Motor neuron (in vitro differentiated cells): ENCODE data around the gene NEK8. TPM values are rescaled to one million over a fixed set of nuclear protein-coding genes. Genes with fewer than 3 reads are reported as not detected.

Experiments used
- ATAC-seq, 8 experiments: fragments of 200-7000 bp; cut with Tn5 transposase; replicated peaks in 6 of 8; 2 replicates each; pipeline ENCODE4 v1.8.0; 2021; ENCODE audit warnings: mild to moderate bottlenecking in 8 of 8, moderate library complexity in 8 of 8
- H3K27ac ChIP-seq, 2 donors: fragments of 250-450 bp; sonication (Bioruptor Pico); 2 replicates each; pipeline ENCODE4 v1.9.0; 2021; ENCODE audit warnings: antibody characterized with exemption in 2 of 2, mild to moderate bottlenecking in 2 of 2, moderate library complexity in 1 of 2
- H3K4me1 ChIP-seq, 2 donors: fragments of 250-450 bp; sonication (Bioruptor Pico); replicated peaks in 1 of 2; 2 replicates each; pipeline ENCODE4 v1.6.1; 2021; ENCODE audit warnings: antibody characterized with exemption in 2 of 2, mild to moderate bottlenecking in 2 of 2, moderate library complexity in 1 of 2
- H3K4me3 ChIP-seq, 5 donors: fragments of 250-450 bp; sonication (Bioruptor Pico); 2 replicates each; pipeline ENCODE4 v1.9.0; 2021; ENCODE audit warnings: antibody characterized with exemption in 5 of 5, mild to moderate bottlenecking in 5 of 5, moderate library complexity in 4 of 5
- WGBS, 10 experiments: fragments of 450-650 bp; shearing (Covaris generic); methylation state at CpG; one replicate each; pipeline ENCODE4 v1.0.0; 2022; 5-methylcytosine and 5-hydroxymethylcytosine counted together
- in situ Hi-C, 9 experiments: fragments of 400-800 bp; cut with MboI; loops; one replicate each; pipeline ENCODE4 v1.15.0; 2021; ENCODE audit warnings: low sequenced_read_pairs in 9 of 9, low pct_unique_long_range_greater_than_20kb in 2 of 9; ENCODE audit not compliant: unreplicated experiment in 9 of 9
- total RNA-seq, 8 experiments: library from RNA; unstranded; fragments of 300-600 nt; gene quantifications; 2 replicates each; pipeline versions ENCODE4 v1.2.3 to v1.2.4, GENCODE V29; 2022

Gene NEK8
- total RNA-seq, 8 experiments from 2014 or later = 1.6 to 9.2 (median 3.2) TPM

DNA sequence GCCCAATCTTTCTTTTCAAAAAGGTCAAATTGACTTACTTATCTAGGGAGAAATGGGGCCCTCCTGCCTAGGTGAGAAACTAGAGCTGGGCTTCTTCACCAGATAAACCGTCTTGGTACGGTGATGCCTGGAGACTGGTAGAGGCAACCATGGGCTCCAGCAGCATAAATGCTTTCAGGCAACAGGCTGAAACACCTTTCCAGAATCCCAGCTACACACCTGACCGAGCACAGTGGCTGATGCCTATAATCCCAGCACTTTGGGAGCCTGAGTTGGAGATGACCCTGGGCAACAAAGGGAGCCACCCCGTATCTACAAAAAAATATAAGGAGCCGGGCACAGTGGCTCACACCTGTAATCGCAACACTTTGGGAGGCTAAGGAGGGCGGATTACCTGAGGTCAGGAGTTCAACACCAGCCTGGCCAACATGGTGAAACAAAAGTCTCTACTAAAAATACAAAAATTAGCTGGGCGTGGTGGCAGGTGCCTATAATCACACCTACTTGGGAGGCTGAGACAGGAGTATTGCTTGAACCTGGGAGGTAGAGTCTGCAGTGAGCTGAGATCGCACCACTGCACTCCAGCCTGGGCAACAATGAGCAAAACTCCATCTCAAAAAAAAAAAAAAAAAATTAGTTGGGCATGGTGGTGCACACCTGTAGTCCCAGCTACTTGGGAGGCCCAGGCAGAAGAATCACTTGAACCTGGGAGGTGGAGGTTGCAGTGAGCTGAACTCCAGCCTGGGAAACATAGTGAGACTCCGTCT is 23.2 kb downstream of the NEK8 start:
- Histone ChIP-seq H3K4me3 (no peak overlapping the region), H3K27ac (no peak overlapping the region), H3K4me1 (peaks cover 10 to 11% of the 10 kb centered on the region in 2 donors)
- 80 to 100% (median 98%) methylated on average over 1 to 7 of the region's 10 CpGs; no CpG with 5 or more reads in 1 of the 10 experiments for WGBS, 10 experiments
- no peak for ATAC-seq
- in situ Hi-C loops = loop anchor here in 3 of 9 experiments (25.0 kb wide), 2 partner anchors 111 to 161 kb away; partner anchors contain the start of genes DHRS13 (in 2 of the 3) and ERAL1 (in 1 of the 3)

DNA sequence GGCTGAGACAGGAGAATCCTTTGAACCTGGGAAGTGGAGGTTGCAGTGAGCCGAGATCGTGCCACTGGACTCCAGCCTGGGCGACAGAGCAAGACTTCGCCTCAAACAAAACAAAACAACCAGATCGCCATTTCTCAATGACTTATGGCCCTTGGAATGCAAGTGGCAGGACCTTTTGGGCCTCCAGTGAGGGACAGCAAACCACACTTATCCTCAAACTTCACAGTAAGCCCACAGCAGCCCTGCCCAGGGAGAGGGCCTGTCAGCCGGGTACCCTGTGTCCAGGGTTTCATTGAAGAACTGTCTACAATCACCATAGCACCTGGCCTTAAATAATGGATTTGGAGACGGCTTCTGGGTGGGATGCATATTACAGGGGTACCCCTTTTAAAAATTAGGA is 26.9 kb downstream of the NEK8 start:
- in situ Hi-C loops = loop anchor here in 3 of 9 experiments (25.0 kb wide), 2 partner anchors 107 to 157 kb away; partner anchors contain the start of genes DHRS13 (in 2 of the 3) and ERAL1 (in 1 of the 3)
- H3K4me3 ChIP-seq = no peak overlapping the region
- peaks cover under 1 to 2% of the 10 kb centered on the region in 2 donors for H3K4me1 ChIP-seq
- WGBS, 10 experiments = 83 to 100% (median 94%) methylated on average over 1 to 2 of the region's 7 CpGs; no CpG with 5 or more reads in 3 of the 10 experiments
- no peak overlapping the region for H3K27ac ChIP-seq
- no peak for ATAC-seq

DNA sequence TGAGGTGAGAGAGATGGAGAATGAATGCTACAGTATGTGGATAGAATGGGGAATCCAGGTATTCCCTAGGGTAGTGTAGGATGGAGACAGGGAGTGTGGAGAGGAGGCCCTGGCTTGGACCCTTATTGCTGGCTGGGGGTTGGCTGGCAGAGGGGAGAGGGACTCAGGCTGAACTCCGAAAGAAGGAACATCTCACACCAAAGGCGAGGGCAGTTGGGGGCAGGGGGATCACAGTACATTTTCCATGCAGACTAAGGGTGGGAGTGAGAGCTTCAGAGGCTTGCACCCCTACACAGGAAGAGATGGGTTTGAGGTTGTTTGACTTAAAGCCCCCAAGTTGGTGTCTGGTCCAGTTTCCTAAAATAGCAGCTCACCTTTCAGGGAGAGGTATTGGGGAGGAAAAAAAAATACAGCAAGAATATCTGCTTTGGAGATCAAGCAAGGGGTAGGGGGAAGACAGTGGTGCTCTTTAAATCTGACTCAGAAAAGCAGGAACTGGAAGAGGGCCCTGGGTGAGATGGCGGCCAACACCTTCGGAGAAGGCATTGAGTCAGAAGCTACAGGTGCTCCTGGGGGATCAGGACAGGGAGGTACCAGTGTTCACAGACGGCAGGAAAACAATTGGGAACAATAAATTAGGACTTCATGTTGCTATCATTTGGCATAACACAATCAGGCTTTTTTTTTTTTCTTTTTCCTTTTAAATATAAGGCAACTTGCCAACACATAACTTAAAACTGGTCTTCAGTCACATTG is 27.6 kb downstream of the NEK8 start:
- peak in 1 of 8 experiments; percentile 2 for ATAC-seq
- 71 to 100% (median 84%) methylated on average over 1 to 4 of the region's 5 CpGs; no CpG with 5 or more reads in 3 of the 10 experiments for WGBS, 10 experiments
- in situ Hi-C loops = loop anchor here in 3 of 9 experiments (25.0 kb wide), 2 partner anchors 106 to 156 kb away; partner anchors contain the start of genes DHRS13 (in 2 of the 3) and ERAL1 (in 1 of the 3)
- Histone ChIP-seq H3K4me1 (no peaks in the 10 kb centered on the region), H3K27ac (no peak overlapping the region), H3K4me3 (no peak overlapping the region)

DNA sequence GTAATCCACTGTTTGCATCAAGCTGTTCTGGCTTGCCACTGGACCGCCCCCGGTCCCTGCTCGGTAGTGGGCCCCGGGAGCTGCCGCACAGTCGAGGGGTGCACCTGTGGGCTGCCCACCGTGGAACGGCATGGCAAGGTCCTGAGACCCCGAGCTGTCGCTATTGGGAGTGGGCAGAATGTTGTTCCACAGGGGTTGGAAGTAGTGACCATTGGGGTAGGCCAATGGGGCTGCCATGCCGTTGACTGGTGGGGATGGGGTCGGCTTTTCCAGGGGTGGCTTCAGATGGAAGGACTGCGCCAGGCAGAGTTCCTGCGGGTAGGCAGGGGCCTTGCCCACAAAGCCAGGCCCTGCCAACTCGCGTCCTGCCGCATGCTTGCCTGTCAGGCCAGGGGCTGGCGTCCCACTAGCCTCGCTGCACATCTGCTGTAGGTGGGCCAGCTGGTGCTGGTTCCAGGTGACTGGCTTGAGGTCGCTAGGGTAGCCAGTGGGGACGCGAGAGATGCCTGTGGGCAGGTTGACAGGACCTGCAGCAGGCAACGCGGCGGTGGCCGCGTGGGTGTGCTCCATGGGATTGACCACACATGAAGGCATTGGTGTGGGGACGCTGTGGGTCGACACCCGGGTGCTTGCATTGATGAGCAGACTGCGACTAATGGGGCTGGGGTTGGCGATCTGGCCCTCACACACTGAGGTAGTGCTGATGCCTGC is 30.0 kb downstream of the NEK8 start:
- ATAC-seq = peak in 5 of 8 experiments; percentile 14 to 29 (median 26)
- Histone ChIP-seq H3K27ac (no peak overlapping the region), H3K4me3 (no peak overlapping the region), H3K4me1 (no peaks in the 10 kb centered on the region)
- 81 to 100% (median 92%) methylated on average over 3 to 5 of the region's 32 CpGs; no CpG with 5 or more reads in 6 of the 10 experiments for WGBS, 10 experiments
- in situ Hi-C loops = loop anchor here in 3 of 9 experiments (25.0 kb wide), 2 partner anchors 104 to 154 kb away; partner anchors contain the start of genes DHRS13 (in 2 of the 3) and ERAL1 (in 1 of the 3)

DNA sequence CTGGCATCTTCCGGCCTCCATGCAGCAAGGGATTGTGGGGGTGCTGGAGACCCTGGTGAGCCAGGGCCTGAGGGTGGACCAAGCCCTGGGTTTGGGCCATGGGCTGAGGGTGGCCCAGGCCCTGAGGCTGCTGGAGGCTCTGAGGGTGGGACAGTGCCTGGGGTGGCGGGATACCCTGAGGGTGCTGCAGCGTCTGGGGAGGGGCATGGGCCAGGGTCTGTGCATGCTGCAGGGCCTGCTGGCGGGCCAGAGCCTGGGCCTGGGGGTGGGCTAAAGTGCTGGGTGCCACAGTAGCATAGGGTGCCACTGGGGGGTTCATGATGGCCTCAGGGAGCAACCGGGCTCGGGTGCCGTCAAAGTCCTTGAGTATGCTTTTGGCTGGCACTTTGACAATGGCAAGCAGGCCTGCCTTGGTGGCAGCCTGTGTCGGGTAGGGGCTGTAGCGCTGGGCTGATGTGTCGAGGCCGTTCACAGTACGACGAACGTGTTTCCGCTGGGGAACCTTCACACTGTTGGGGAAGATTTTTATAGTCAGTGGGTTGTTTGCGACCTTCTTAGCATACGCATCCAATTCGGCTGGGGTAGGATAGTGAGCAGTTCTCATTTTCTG is 30.8 kb downstream of the NEK8 start:
- no peak overlapping the region for H3K4me3 ChIP-seq
- no peak overlapping the region for H3K27ac ChIP-seq
- no peaks in the 10 kb centered on the region for H3K4me1 ChIP-seq
- in situ Hi-C loops = loop anchor here in 3 of 9 experiments (25.0 kb wide), 2 partner anchors 103 to 153 kb away; partner anchors contain the start of genes DHRS13 (in 2 of the 3) and ERAL1 (in 1 of the 3)
- ATAC-seq = peak in 5 of 8 experiments; percentile 20 to 52 (median 46)
- 75 to 100% (median 97%) methylated on average over 1 to 10 of the region's 18 CpGs; no CpG with 5 or more reads in 2 of the 10 experiments for WGBS, 10 experiments

DNA sequence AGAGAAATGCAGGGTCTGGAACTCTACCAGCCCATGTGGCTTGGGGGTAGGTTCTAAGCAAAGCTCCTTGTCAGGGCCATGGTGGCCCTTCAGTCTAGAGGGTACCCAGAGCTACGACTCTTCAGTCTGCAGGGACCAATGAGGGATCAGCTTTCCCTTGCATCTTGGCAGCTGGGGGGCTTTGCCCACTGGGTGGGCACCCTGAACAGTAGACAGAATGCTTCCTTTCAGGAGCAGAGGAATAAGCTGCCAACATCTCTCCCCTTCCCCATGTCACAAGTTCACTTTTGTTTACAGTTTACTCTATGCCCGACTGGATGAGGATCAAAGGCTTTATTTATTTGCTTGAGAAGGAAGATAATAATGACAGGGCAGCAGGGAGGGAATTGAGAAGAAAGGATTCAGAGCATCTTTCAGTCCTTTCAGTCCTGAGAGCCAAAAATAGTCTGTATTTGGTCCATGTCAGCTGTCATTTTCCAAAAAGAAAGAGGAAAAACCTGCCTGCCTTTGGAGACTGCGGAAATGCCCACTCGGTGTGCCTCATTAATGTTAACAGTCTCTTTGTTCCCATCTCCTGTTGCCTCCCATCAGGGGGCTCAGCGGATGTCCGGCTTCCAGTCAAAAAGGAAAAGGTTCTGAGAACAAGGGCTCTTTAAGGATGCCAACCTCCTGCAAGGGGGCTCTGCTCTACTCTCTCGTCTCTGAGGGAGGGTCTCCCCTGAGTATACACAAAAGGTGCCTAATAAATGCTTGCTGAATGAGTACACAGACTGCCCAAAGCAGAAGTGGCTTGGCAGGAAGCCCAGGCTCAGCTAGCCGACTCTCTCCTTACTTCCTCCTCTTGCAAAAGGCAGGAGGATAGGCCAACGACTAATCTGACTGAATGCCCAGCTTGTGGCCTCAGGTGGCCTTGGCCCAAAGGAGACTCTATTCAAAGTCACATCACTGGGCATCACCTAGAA is 32.3 kb downstream of the NEK8 start:
- in situ Hi-C loops = loop anchor here in 4 of 9 experiments (10.0 to 25.0 kb wide), 3 partner anchors 101 to 164 kb away; partner anchors contain the start of genes DHRS13 (in 2 of the 4) and ERAL1 (in 1 of the 4)
- Histone ChIP-seq H3K4me3 (no peak overlapping the region), H3K4me1 (no peaks in the 10 kb centered on the region), H3K27ac (no peak overlapping the region)
- no peak for ATAC-seq
- 35 to 75% (median 39%) methylated on average over 2 to 7 of the region's 9 CpGs; no CpG with 5 or more reads in 2 of the 10 experiments for WGBS, 10 experiments

DNA sequence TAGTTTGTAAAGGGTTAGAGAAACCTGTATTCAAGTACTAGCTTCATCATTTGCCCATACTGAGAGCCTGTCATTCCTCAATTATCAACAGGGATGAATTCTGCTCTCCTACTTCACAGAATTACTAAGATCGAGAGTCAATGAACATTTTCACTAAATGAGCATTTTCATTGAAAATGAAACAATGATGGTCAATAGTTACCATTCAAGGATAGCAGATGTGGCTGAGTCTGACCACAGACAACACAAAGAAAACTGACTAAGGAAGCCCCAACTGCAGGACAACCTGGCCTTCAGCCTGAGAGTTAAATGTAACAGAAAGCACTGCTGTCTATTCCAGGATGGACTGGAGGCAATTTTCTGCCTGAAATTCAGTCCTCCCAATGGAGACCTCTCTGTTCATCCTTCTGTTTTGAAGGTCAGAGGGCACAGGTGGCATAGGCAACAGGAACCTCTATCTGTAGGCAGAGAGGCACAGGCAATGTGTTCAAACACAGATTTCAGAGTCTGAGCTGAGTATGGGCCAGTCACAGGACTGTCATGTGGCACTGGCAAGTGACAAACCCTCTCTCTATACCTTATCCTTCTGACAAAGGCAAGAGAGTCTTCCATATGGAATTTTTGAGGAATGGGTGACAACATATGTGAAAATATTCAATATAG is 34.7 kb downstream of the NEK8 start:
- H3K4me3 ChIP-seq = no peak overlapping the region
- in situ Hi-C loops = loop anchor here in 4 of 9 experiments (10.0 to 25.0 kb wide), 3 partner anchors 99 to 162 kb away; partner anchors contain the start of genes DHRS13 (in 2 of the 4) and ERAL1 (in 1 of the 4)
- 33 to 100% (median 67%) methylated on average over 1 of the region's 1 CpG; no CpG with 5 or more reads in 5 of the 10 experiments for WGBS, 10 experiments
- H3K27ac ChIP-seq = no peak overlapping the region
- no peaks in the 10 kb centered on the region for H3K4me1 ChIP-seq
- ATAC-seq = peak in 7 of 8 experiments; percentile 7 to 32 (median 28)

DNA sequence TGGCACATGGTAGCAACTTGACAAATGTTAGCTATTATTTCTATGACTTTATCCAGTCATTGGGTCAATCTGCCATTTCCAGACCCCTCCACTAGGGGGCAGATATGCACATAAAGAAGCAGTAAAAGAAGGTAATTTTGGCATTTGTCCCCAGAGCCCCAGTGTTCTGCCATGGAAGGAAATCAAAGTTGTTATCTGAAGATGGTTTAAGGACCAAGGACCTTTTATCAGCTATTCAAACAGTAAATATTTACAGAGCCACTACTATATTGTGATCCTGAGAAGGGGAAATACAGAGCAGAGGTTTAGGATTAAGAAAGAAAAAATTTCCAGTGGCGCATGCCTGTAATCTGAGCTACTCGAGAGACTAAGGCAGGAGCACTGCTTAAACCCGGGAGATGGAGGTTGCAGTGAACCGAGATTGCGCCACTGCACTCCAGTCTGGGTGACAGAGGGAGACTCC is 35.2 kb downstream of the NEK8 start:
- peak; percentile 33 to 64 (median 44) for ATAC-seq
- no peaks in the 10 kb centered on the region for H3K4me1 ChIP-seq
- no peak overlapping the region for H3K27ac ChIP-seq

DNA sequence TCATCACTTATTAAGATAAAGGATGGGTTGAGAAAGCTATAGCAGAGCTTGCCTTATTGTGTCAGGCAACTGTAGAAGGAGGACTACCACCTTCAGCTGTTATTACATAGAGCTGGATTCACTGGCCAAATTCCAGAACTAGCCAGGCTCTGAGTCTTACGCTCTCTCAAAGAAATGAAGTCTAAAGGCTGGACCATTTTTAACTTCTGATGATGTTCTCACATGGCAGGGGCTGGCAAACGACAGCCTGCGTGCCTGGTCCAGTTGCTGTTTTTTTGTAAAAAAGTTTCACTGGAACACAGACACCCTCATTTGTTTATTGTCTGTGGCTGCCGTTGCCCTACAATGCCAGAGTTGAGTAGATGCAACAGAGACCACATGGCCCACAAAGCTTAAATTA is 36.5 kb downstream of the NEK8 start:
- 50 to 100% (median 88%) methylated on average over 1 to 4 of the region's 4 CpGs; no CpG with 5 or more reads in 3 of the 10 experiments for WGBS, 10 experiments
- no peaks in the 10 kb centered on the region for H3K4me1 ChIP-seq
- in situ Hi-C loops = loop anchor here in 4 of 9 experiments (10.0 to 25.0 kb wide), 3 partner anchors 97 to 160 kb away; partner anchors contain the start of genes DHRS13 (in 2 of the 4) and ERAL1 (in 1 of the 4)
- H3K4me3 ChIP-seq = no peak overlapping the region
- H3K27ac ChIP-seq = no peak overlapping the region
- ATAC-seq = no peak

More for the DNA sequence above, 35.2 kb downstream of the NEK8 start:
- no peak overlapping the region for H3K4me3 ChIP-seq
- WGBS, 10 experiments = 39 to 90% (median 70%) methylated on average over 1 to 5 of the region's 5 CpGs; no CpG with 5 or more reads in 3 of the 10 experiments
- in situ Hi-C loops = loop anchor here in 4 of 9 experiments (10.0 to 25.0 kb wide), 3 partner anchors 98 to 161 kb away; partner anchors contain the start of genes DHRS13 (in 2 of the 4) and ERAL1 (in 1 of the 4)

DNA sequence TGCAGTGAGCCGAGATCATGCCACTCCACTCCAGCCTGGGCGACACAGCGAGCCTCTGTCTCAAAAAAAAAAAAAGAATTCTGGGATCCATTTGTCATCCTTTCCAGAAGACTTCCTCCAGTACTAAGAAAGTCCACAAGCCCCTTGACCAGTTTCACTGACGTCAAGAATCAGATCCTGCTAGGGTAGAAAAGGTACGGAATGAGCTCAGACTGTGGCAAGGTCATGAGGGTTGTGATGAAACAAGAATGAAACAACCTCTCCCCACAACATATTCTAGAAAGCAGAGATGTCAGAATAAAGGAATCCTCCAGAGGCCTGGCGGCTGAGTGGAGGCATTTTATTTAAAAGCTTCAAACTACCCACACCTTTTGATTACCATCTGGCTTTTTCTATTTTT is 45.1 kb downstream of the NEK8 start:
- Histone ChIP-seq H3K4me3 (no peak overlapping the region), H3K27ac (peak overlapping the region in 1 of 2 donors; percentile 61), H3K4me1 (peaks cover 0 to 8% of the 10 kb centered on the region in 2 donors)
- peak in 5 of 8 experiments; percentile 36 to 90 (median 64) for ATAC-seq
- 70 to 100% (median 79%) methylated on average over 1 to 5 of the region's 6 CpGs; no CpG with 5 or more reads in 1 of the 10 experiments for WGBS, 10 experiments
- in situ Hi-C loops = loop anchor here in 3 of 9 experiments (25.0 kb wide), 2 partner anchors 89 to 139 kb away; partner anchors contain the start of genes DHRS13 (in 2 of the 3) and ERAL1 (in 1 of the 3)
